Posterior cingulate gyrus (tissue), 11 donors: ENCODE measurements around the gene ERBB2.
"Not testable (repeated sequence)": the region's sequence is repeated elsewhere in the genome, so short reads cannot be mapped to it uniquely, and the experiment has no call there.

ENCODE experiments used
- DNase-seq, 10 donors: peaks; one replicate each; pipeline versions ENCODE4 v3.0.0 to v3.0.0-alpha.2; 2020 to 2021; ENCODE audit warnings: mixed read lengths in 3 of 10
- intact Hi-C: fragments of 100-400 bp; cut with DNase I; formaldehyde crosslinking; loops from one replicate; pipeline ENCODE4 v1.15.1; 2023

Gene ERBB2

GRCh38 chr17:39738983-39739884 is 39.4 kb downstream of the ERBB2 start:
- peak in 1 of 10 donors; percentile 80 for DNase-seq
- intact Hi-C loops: no loop called here

- peak in 1 of 10 donors; percentile 36 for DNase-seq
- intact Hi-C loops: no loop called here
These were observed 40.1 kb downstream of the ERBB2 start for GRCh38 chr17:39739885-39740356.

GRCh38 chr17:39740357-39741111 is 40.7 kb downstream of the ERBB2 start:
- intact Hi-C loops: no loop called here

GRCh38 chr17:39742126-39742855 is 42.4 kb downstream of the ERBB2 start:
- peak in 3 of 10 donors; percentile 31 to 53 (median 39) for DNase-seq
- intact Hi-C loops: no loop called here

More at GRCh38 chr17:39740357-39741111, 40.7 kb downstream of the ERBB2 start:
- peak in 3 of 10 donors; percentile 28 to 70 (median 59) for DNase-seq

- peak in 3 of 10 donors; percentile 55 to 62 (median 56) for DNase-seq
- intact Hi-C loops: no loop called here
These were observed 43.1 kb downstream of the ERBB2 start for GRCh38 chr17:39742856-39743436.

- peak in 3 of 10 donors; percentile 20 to 70 (median 45) for DNase-seq
- intact Hi-C loops: no loop called here
These were observed 44.4 kb downstream of the ERBB2 start for GRCh38 chr17:39744075-39744835.

- intact Hi-C loops: no loop called here
- peak in 1 of 10 donors; percentile 32 for DNase-seq
These were observed 45.0 kb downstream of the ERBB2 start for GRCh38 chr17:39744836-39745215.

GRCh38 chr17:39745335-39746144 is 45.7 kb downstream of the ERBB2 start:
- intact Hi-C loops: no loop called here
- peak in 2 of 10 donors; percentile 41 to 73 for DNase-seq

GRCh38 chr17:39746145-39746461 is 46.2 kb downstream of the ERBB2 start:
- DNase-seq: peak in 2 of 10 donors; percentile 32 to 62
- intact Hi-C loops: no loop called here

- peak in 1 of 10 donors; percentile 2 for DNase-seq
- intact Hi-C loops: no loop called here
These were observed 47.9 kb downstream of the ERBB2 start for GRCh38 chr17:39747745-39748144.

GRCh38 chr17:39748444-39749034 is 48.7 kb downstream of the ERBB2 start:
- peak in 2 of 10 donors; percentile 21 to 22 for DNase-seq
- intact Hi-C loops: not testable (repeated sequence)

GRCh38 chr17:39750131-39751015 is 50.5 kb downstream of the ERBB2 start:
- DNase-seq: peak in 2 of 10 donors; percentile 7 to 62
- intact Hi-C loops: loop anchor here (5.0 to 10.0 kb wide), 3 partner anchors 113 to 223 kb away; partner anchors contain the start of genes LRRC3C, ORMDL3 and STARD3

GRCh38 chr17:39751016-39751543 is 51.2 kb downstream of the ERBB2 start:
- peak in 1 of 10 donors; percentile 8 for DNase-seq
- intact Hi-C loops: loop anchor here (5.0 to 10.0 kb wide), 3 partner anchors 114 to 224 kb away; partner anchors contain the start of genes LRRC3C, ORMDL3 and STARD3

- peak in 2 of 10 donors; percentile 8 to 52 for DNase-seq
- intact Hi-C loops: loop anchor here (5.0 to 10.0 kb wide), 3 partner anchors 114 to 224 kb away; partner anchors contain the start of genes LRRC3C, ORMDL3 and STARD3
These were observed 51.8 kb downstream of the ERBB2 start for GRCh38 chr17:39751637-39752036.

GRCh38 chr17:39752241-39752881 is 52.5 kb downstream of the ERBB2 start:
- intact Hi-C loops: loop anchor here (5.0 to 10.0 kb wide), 3 partner anchors 115 to 225 kb away; partner anchors contain the start of genes LRRC3C, ORMDL3 and STARD3
- DNase-seq: peak in 2 of 10 donors; percentile 2 to 5
